ENCODE measurements around the gene BACH2.

Gene BACH2

GRCh38 chr6:89999945-90000825 lies 296.5 kb downstream of the BACH2 start:
- no peak for DNase-seq (ENCODE audit: low spot score)

DNA sequence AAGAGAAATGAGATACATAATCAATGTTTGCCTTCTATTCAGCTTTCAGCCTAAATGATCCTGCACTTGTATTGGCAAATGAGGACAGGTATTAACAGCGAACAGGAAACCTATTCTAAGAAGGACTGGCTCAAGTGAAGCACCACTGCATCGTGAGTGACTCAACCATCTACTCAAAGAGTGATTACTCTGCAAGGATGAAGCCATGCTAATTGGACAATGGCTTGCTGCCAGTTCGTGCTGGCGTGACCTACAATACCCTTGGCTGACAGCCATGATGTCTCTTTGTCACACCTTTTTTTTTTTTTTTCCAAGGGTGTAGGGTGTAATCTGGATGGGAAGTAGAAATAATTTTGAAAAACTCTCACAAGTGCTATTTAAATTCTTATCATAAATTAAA lies 297.5 kb downstream of the BACH2 start:
- DNase-seq (ENCODE audit: low spot score) = no peak

DNA sequence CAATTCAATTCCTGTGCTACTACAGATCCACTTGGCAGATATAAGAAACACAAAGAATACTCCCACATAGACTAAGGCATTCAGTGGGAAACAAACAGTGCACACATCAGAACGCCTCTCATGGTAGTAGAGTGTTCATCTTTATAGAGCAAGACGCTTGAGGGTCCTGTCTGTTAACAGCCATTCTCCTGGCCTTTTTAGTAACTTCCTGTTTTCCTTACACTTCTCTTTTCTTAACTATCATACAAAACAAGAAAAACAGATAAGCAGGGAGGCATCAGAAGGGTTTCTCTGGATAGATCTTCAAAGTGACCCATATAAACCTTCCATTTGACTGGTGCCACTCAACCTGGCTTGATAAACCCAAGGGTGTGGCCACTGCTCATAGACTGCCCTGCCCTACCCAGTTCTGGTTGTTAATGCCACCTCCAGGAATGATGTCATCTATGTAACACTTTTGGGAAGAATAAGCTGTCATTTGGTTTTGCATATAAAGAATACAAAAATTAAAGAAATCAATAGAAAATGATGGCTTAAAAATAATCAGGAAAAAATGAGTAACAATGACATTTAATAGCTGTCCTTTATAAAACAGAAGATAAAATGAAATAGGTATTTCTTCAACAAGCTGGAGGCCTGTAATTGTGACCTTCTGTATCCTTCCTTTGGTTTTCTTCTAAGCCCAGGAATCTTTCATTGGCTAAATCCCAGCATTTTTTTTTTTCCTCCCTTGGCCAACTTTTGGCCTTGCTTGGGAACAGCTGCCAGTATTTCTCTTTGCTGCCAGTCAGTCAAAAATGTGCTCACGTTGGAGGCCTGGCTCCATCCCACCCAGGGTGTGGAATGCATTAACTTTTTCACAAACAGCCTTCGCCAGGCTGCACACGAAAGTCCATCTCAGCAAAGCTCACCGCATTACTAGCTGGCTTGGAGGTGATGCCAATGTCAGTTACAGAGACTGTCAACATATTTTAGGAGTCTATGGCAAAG lies 298.9 kb downstream of the BACH2 start:
- DNase-seq (ENCODE audit: low spot score) = no peak

DNA sequence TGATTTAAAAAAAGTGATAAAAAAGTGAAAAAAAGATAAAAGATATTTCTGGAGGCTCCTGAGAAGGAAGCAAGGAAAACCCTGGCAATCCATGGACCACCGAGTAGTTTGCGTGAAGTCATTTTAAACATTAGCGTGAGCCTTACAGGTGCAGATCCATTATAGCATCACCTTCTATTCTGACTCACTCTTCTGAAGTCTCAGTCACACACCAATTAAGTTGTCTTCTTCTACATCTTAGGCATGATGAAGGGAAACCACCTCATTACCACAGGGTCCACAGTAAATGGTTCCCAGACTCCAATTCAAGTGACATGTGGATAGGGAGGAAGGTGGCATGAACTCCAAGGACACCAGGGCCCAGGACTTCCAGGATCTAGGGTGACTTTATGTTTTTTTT lies 303.2 kb downstream of the BACH2 start:
- no peak for DNase-seq (ENCODE audit: low spot score)

DNA sequence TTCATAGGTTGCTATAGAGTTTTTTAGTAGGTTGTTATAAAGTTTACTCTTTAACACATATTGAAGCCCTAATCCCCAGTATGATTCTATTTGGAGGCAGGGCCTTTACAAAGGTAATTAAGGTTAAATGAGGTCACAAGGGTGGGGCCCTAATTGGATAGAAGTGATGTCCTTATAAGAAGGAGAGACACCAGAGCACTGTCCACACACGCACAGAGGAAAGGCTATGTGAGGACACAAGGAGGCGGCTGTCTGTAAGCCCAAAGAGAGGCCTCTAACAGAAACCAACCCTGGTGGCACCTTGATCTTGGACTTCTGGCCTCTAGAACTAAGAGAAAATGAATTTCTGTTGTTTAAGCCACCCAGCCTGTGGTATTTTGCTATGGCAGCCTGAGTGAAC lies 303.8 kb downstream of the BACH2 start:
- DNase-seq (ENCODE audit: low spot score) = peak; percentile 29

GRCh38 chr6:89989742-89990141 lies 306.9 kb downstream of the BACH2 start:
- no peak for DNase-seq (ENCODE audit: low spot score)

- no peak for DNase-seq (ENCODE audit: low spot score)
Observed at GRCh38 chr6:89987830-89988229, 308.8 kb downstream of the BACH2 start.

DNA sequence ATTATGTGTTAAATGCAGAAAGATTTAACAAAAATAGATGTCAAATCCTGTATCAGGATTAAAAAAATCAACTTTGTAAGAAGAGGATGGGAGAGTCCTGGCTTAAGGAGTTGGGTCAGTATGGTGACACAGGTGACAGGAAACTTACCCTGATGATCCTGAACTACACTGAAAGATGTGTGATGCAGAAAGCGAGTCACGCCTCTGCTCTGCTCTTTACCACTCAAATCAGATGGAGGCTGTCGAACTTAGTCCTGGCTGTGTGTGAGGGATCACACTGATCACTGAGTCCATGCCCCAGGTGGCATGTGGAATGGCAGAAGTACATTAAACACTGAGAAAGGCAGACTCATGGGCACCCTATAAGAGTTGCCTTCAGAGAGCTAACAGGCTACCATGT lies 309.5 kb downstream of the BACH2 start:
- DNase-seq (ENCODE audit: low spot score) = no peak

DNA sequence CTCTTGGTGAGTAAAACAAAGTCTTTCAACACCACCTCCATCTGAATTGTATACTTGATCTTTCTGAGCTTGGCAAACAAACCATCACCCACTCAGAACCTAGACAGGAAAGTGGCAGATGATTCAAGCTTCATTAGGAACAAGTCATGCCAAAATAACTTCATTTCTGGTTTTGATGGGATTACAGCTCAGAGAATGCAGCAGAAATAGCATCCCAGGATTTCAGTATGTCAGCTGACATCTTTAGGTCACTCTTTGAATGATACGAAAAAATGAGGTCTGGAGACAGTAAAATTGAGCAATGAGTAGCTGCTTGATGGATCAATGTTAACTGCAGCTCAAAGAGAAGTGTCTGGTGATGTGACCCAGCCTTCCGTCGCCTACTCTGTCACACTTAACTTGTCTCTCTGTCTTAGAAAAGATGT lies 310.0 kb downstream of the BACH2 start:
- DNase-seq (ENCODE audit: low spot score) = peak; percentile 14

DNA sequence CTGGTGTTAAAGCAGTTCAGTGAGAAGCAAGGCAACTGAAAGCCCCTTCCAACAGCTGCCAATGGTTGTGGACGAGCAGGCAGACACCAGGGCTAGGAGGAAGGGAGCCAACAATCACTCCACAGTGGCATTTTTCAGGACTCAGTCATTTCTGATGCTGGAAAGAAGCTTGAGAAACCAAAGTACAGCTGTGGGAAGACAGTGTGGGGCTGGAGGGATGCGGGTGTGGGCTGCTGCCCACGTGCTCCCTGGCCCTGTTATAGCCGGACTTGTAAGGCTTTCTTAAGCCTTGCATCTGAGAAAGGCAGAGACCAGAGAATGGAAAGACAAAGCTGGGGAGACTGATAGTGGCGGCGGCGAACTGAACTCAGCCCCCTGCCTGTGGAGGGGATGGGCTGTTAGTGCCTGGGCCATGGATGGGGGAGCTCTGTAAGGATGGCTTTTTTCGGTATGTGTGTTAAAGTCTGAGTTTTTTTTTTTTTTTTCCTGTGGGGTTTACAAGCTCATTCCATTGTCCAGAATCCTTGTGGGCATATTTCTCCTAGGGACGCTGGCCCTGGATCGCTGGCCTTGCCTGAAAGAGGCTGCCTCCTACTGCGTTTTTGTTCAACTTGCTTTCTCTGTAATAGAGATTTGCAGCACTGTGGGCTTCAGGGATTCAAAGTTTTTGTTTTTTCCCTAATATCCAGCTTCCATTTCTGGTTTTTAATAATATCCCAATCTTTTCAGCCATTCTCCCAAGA lies 310.7 kb downstream of the BACH2 start:
- no peak for DNase-seq (ENCODE audit: low spot score)

GRCh38 chr6:89984926-89985750 lies 311.5 kb downstream of the BACH2 start:
- peak; percentile 94 for DNase-seq (ENCODE audit: low spot score)

- no peak for DNase-seq (ENCODE audit: low spot score)
Observed at GRCh38 chr6:89980353-89980752, 316.3 kb downstream of the BACH2 start.

DNA sequence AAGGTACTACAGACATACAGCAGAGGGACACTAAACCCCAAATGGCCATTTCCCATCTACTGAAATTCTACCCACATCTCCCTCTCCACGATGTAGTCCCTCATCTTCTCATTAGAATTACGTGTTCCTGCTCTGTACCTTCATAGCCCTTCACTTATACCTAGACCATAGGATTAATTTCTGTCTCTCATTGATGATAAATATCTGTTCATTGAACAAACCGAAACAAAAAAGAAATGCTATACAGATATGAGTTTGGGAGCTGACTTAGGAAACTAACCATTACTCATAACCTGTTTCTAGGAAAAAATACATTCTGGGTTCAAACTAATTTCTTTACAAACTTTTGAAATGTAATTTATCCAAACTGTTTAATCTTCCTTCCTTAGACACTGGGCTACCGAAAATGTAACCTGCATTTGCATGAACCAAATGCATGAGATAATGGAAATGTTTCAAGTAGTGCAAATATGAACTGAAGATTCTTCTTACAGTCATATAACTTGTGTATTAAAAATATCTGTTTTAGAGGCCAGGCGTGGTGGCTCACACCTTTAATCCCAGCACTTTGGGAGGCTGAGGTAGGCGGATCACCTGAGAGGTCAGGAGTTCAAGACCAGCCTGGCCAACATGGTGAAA lies 317.0 kb downstream of the BACH2 start:
- no peak for DNase-seq (ENCODE audit: low spot score)

DNA sequence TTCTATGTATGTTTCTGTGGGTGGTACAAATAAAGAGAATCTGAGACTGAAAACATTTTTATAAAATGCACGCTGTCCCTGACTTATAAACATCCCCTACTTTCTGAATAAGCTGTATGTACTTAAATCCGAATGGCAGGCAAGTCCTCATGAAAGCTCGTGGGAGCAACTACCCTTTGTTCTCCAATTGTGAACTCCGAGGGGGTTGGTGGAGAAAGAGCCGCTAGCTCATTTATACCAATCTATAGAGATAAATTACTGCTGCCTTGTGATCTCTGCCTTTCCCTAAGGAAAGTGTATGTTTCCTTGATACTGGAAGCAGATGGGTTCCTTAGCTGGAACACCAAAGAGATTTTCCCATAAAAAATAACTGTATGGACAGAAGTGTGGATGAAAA lies 317.9 kb downstream of the BACH2 start:
- DNase-seq (ENCODE audit: low spot score) = peak; percentile 29

GRCh38 chr6:89977808-89978748 lies 318.6 kb downstream of the BACH2 start:
- DNase-seq (ENCODE audit: low spot score) = peak; percentile 81

DNA sequence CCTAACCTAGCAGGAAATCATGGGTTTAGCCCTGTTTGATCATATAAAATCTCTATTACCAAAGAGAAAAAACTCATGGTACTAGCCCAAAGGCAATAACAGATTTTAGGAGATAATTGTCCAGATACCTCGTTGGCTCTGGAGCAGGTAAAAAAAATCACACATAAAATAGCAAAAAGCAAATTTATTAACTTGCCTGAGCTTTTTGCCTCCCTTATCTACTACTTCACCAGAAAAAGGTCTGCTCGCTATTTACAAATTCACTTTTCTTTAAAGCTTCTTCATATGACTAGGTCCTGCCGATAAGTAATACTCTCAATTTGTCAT lies 320.0 kb downstream of the BACH2 start:
- DNase-seq (ENCODE audit: low spot score) = no peak

DNA sequence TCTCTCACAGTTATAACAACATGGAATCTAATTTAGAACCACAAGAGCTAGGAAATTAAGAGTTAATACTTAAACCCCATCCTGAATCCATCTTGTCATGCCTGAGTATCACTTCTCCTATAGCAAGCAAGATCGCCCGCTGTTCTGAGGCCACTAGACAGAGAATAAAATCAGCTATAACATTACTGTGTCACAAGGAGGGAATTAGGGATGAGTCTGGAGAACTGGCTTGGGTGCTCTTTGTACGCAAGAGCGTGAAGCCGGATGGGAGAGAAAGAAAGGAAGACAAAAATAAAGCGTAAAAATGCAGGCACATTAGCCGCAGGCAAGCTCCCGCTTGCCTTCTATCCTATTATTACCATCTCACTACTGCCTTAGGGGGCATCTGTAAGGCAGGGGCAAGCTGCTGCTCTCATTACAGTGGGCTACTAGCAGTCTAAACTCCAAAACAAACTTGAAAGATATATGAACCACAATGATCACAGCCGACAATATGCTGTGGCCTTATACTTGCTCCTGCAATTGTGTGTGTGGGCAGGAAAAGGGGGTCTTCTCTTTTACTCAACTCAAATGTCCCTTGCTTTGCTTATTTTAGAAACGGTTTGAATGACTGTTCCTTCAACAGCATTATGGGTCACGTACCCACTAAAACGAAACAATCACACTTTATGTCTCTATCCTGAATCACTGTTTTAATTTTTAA lies 320.5 kb downstream of the BACH2 start:
- no peak for DNase-seq (ENCODE audit: low spot score)

DNA sequence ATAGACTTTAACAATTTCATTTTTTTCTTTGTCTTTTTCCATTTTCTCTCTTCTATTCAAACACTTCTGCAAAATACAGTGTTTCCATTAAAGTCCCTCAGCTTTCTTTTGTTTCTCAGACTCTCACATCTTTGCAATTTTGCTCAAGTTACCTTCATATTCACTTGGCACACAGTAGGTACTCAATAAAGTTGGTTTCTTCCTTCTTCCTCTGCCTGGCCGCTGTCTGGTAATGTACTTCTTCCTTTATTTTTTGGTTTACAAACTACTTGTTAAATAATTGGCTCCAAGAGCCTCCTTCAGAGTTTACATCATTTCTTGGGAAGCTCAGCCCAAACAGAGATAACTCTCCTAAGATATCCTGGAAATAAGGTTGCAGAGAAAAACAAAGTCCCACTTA lies 321.3 kb downstream of the BACH2 start:
- no peak for DNase-seq (ENCODE audit: low spot score)

GRCh38 chr6:89974834-89975233 lies 321.8 kb downstream of the BACH2 start:
- no peak for DNase-seq (ENCODE audit: low spot score)

Data from SK-N-DZ (cell line).